ENCODE measurements around the gene ZSCAN18. TPM values are rescaled to one million over a fixed set of nuclear protein-coding genes. Genes with fewer than 3 reads are reported as not detected.
A peak's percentile ranks its signal among the peaks of the same experiment; 100 is the strongest.

Gene ZSCAN18
- total and polyA plus RNA-seq, 2 of the 13 experiments (the other 11 are each of a cell fraction or from before 2014, with no cell fraction given), result not detected

DNA sequence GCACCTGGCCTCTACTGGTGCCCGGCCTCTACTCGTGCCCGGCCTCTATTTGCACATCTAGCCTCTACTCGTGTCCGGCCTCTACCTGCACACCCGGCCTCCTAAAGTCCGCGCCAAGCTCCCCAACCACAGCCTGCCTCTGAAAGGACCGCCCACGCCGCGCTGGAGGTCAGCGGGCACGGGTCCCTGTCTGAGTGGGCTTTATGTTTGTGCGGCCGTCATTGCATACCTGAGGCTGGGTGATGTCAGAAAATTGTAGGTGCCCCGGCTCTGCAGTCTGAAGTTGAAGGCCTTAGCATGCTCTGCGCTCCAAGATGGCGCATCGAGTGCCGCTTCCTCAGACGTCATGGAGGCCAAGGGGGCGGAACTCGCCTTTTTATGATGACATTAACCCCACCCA is 37.8 kb downstream of the ZSCAN18 start:
- intact Hi-C loops (cut with micrococcal nuclease; ENCODE audit: unreplicated experiment), result no loop called here
- H3K79me2 ChIP-seq (ENCODE audit: insufficient read depth, low read length), result no peaks in the 10 kb centered on the region
- BruUV-seq (replicated peaks), result no TSS peak
- H3K4me1 ChIP-seq (ENCODE audit: insufficient read depth, low read length), result no peaks in the 10 kb centered on the region; the same call in 1 of the 2 replicates
- no peaks in the 10 kb centered on the region for H3K36me3 ChIP-seq (replicated peaks in 1 of 2; ENCODE audit: control insufficient read depth in 1 of 2, insufficient read depth in 2 of 2, low read length in 2 of 2)
- FAIRE-seq (no peak), DNase-seq (ENCODE audit: low spot score) (no peak), ATAC-seq (no peak)
- no peak overlapping the region for H2AFZ ChIP-seq (ENCODE audit: low read length)
- H3K9me3 ChIP-seq (ENCODE audit: low read length), result peaks cover 55% of the 10 kb centered on the region
- in situ Hi-C loops (cut with HindIII; ENCODE audit: extremely low pct_ligation_motif_present, low pct_unique_long_range_greater_than_20kb), result no loop called here
- WGBS (ENCODE audit: low lambda C conversion rate), result 87% methylated on average over 18 of the region's 24 CpGs
- no peak overlapping the region for H3K4me3 ChIP-seq (replicated peaks in 1 of 3; ENCODE audit: insufficient read depth in 1 of 3, low read depth in 2 of 3, low read length in 3 of 3)
- no peak overlapping the region for H3K9ac ChIP-seq (ENCODE audit: insufficient read depth, low read depth, low read length)
- H3K27me3 ChIP-seq (ENCODE audit: control insufficient read depth in 1 of 2, insufficient read depth in 2 of 2, low read length in 2 of 2), result no peaks in the 10 kb centered on the region
- ChIA-PET CTCF (ENCODE audit: low intra/inter-chr PET ratio, low total read pairs) (no interaction called here), POLR2A (no interaction called here)
- H3K27ac ChIP-seq (ENCODE audit: extremely low read length, insufficient read depth, low read length), result no peak overlapping the region
- no peaks in the 10 kb centered on the region for H4K20me1 ChIP-seq (ENCODE audit: insufficient read depth, low read length)
- TF ChIP-seq HNF4G (IDR thresholded peaks at IDR 0.05; ENCODE audit: borderline replicate concordance, low read depth, low read length), result no peak
- TF ChIP-seq HNF4G (CRISPR knock-in tag; IDR thresholded peaks at IDR 0.05; ENCODE audit: borderline replicate concordance, low read depth), result no peak
- TF ChIP-seq, protein P1, sequence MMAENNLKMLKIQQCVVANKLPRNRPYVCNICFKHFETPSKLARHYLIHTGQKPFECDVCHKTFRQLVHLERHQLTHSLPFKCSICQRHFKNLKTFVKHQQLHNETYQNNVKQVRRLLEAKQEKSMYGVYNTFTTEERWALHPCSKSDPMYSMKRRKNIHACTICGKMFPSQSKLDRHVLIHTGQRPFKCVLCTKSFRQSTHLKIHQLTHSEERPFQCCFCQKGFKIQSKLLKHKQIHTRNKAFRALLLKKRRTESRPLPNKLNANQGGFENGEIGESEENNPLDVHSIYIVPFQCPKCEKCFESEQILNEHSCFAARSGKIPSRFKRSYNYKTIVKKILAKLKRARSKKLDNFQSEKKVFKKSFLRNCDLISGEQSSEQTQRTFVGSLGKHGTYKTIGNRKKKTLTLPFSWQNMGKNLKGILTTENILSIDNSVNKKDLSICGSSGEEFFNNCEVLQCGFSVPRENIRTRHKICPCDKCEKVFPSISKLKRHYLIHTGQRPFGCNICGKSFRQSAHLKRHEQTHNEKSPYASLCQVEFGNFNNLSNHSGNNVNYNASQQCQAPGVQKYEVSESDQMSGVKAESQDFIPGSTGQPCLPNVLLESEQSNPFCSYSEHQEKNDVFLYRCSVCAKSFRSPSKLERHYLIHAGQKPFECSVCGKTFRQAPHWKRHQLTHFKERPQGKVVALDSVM (CRISPR knock-in tag; IDR thresholded peaks at IDR 0.05), result peak; percentile 48; the same call in 1 of the 2 replicates
- H3K4me2 ChIP-seq (ENCODE audit: low read depth, low read length), result no peak overlapping the region

DNA sequence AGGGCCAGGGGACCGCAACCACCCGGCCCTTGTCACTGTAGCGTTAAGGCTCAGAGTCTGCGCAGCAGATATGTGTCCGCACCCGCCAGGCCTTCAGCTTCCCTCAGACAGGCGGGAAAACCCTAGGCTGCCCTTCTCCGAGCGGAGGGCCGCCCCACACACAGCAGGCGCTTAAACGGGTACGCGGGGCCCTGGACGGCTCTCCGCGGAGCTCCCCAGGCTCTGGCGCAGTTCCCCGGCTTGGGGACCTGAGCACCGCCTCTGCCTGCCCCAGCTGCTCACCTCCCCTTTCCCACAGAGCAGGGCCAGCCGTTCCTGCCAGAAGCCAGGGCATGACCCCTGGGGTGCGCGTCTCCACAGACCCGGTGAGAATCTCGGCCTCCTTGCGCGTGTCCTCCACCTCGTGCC is 38.4 kb downstream of the ZSCAN18 start:
- BruUV-seq (replicated peaks), result no TSS peak
- Histone ChIP-seq H3K9ac (ENCODE audit: insufficient read depth, low read depth, low read length) (no peak overlapping the region), H3K27me3 (ENCODE audit: control insufficient read depth in 1 of 2, insufficient read depth in 2 of 2, low read length in 2 of 2) (no peaks in the 10 kb centered on the region), H3K36me3 (replicated peaks in 1 of 2; ENCODE audit: control insufficient read depth in 1 of 2, insufficient read depth in 2 of 2, low read length in 2 of 2) (no peaks in the 10 kb centered on the region), H3K9me3 (ENCODE audit: low read length) (peaks cover 50% of the 10 kb centered on the region), H3K4me3 (replicated peaks in 1 of 3; ENCODE audit: insufficient read depth in 1 of 3, low read depth in 2 of 3, low read length in 3 of 3) (no peak overlapping the region), H2AFZ (ENCODE audit: low read length) (no peak overlapping the region), H3K79me2 (ENCODE audit: insufficient read depth, low read length) (no peaks in the 10 kb centered on the region), H3K27ac (ENCODE audit: extremely low read length, insufficient read depth, low read length) (no peak overlapping the region), H4K20me1 (ENCODE audit: insufficient read depth, low read length) (no peaks in the 10 kb centered on the region), H3K4me1 (ENCODE audit: insufficient read depth, low read length) (no peaks in the 10 kb centered on the region; the same call in 1 of the 2 replicates), H3K4me2 (ENCODE audit: low read depth, low read length) (no peak overlapping the region)
- DNase-seq (ENCODE audit: low spot score) (no peak), FAIRE-seq (no peak), ATAC-seq (no peak)
- 95% methylated on average over 10 of the region's 28 CpGs for WGBS (ENCODE audit: low lambda C conversion rate)
- ChIA-PET CTCF (ENCODE audit: low intra/inter-chr PET ratio, low total read pairs) (no interaction called here), POLR2A (no interaction called here)
- in situ Hi-C loops (cut with HindIII; ENCODE audit: extremely low pct_ligation_motif_present, low pct_unique_long_range_greater_than_20kb) (no loop called here), intact Hi-C loops (cut with micrococcal nuclease; ENCODE audit: unreplicated experiment) (no loop called here)
- TF ChIP-seq ZNF264 (CRISPR knock-in tag; IDR thresholded peaks at IDR 0.05) (no peak), ZSCAN30 (CRISPR knock-in tag; IDR thresholded peaks at IDR 0.05) (no peak), TGIF2 (CRISPR knock-in tag; IDR thresholded peaks at IDR 0.05) (no peak), NFRKB (IDR thresholded peaks at IDR 0.05) (no peak), ZNF484 (CRISPR knock-in tag; IDR thresholded peaks at IDR 0.05; ENCODE audit: borderline replicate concordance, low read depth) (no peak), KDM3A (CRISPR knock-in tag; IDR thresholded peaks at IDR 0.05; ENCODE audit: low read depth) (no peak), MTF2 (CRISPR knock-in tag; IDR thresholded peaks at IDR 0.05; ENCODE audit: borderline replicate concordance) (no peak), ZNF3 (CRISPR knock-in tag; IDR thresholded peaks at IDR 0.05) (no peak), KLF6 (CRISPR knock-in tag; IDR thresholded peaks at IDR 0.05) (no peak), ZNF773 (CRISPR knock-in tag; IDR thresholded peaks at IDR 0.05; ENCODE audit: borderline replicate concordance) (no peak), SRSF9 (IDR thresholded peaks at IDR 0.05; ENCODE audit: borderline replicate concordance, insufficient read depth, low read depth, low read length, poor library complexity, severe bottlenecking) (no peak), MEIS1 (CRISPR knock-in tag; IDR thresholded peaks at IDR 0.05; ENCODE audit: borderline replicate concordance) (no peak)
- TF ChIP-seq, protein P2, sequence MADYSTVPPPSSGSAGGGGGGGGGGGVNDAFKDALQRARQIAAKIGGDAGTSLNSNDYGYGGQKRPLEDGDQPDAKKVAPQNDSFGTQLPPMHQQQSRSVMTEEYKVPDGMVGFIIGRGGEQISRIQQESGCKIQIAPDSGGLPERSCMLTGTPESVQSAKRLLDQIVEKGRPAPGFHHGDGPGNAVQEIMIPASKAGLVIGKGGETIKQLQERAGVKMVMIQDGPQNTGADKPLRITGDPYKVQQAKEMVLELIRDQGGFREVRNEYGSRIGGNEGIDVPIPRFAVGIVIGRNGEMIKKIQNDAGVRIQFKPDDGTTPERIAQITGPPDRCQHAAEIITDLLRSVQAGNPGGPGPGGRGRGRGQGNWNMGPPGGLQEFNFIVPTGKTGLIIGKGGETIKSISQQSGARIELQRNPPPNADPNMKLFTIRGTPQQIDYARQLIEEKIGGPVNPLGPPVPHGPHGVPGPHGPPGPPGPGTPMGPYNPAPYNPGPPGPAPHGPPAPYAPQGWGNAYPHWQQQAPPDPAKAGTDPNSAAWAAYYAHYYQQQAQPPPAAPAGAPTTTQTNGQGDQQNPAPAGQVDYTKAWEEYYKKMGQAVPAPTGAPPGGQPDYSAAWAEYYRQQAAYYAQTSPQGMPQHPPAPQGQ (CRISPR knock-in tag; IDR thresholded peaks at IDR 0.05; ENCODE audit: borderline replicate concordance), result no peak
- TF ChIP-seq, protein P3, sequence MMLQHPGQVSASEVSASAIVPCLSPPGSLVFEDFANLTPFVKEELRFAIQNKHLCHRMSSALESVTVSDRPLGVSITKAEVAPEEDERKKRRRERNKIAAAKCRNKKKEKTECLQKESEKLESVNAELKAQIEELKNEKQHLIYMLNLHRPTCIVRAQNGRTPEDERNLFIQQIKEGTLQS (CRISPR knock-in tag; IDR thresholded peaks at IDR 0.05), result no peak
